GM19328 (cell line): ENCODE measurements around the gene TNXB.
"Not testable (repeated sequence)": the region's sequence is repeated elsewhere in the genome, so short reads cannot be mapped to it uniquely, and the experiment has no call there.

Experiments
- ATAC-seq: cut with Tn5 transposase; IDR thresholded peaks from one replicate; pipeline ENCODE4 v1.9.1; 2021; ENCODE audit warnings: mild to moderate bottlenecking, moderate library complexity; ENCODE audit not compliant: unreplicated experiment

TNXB gene

GRCh38 chr6:32068867-32069266 lies 40.3 kb downstream of the TNXB start:
- ATAC-seq: no peak

GRCh38 chr6:32068315-32068714 lies 40.8 kb downstream of the TNXB start:
- ATAC-seq: not testable (repeated sequence)

GRCh38 chr6:32067521-32067920 lies 41.6 kb downstream of the TNXB start:
- ATAC-seq: not testable (repeated sequence)

- no peak for ATAC-seq
These were observed 44.4 kb downstream of the TNXB start for GRCh38 chr6:32064706-32065105.

GRCh38 chr6:32060966-32061655 lies 48.0 kb downstream of the TNXB start:
- ATAC-seq: no peak

- no peak for ATAC-seq
These were observed 50.6 kb downstream of the TNXB start for GRCh38 chr6:32058511-32058963.

- ATAC-seq: no peak
These were observed 51.2 kb downstream of the TNXB start for GRCh38 chr6:32057966-32058365.

GRCh38 chr6:32056254-32056653 lies 52.9 kb downstream of the TNXB start:
- ATAC-seq: no peak

GRCh38 chr6:32055756-32056155 lies 53.4 kb downstream of the TNXB start:
- ATAC-seq: not testable (repeated sequence)

- not testable (repeated sequence) for ATAC-seq
These were observed 55.8 kb downstream of the TNXB start for GRCh38 chr6:32053314-32053713.

GRCh38 chr6:32052626-32053025 lies 56.5 kb downstream of the TNXB start:
- ATAC-seq: not testable (repeated sequence)

GRCh38 chr6:32050562-32050961 lies 58.6 kb downstream of the TNXB start:
- no peak for ATAC-seq

- not testable (repeated sequence) for ATAC-seq
These were observed 59.4 kb downstream of the TNXB start for GRCh38 chr6:32049736-32050135.

- not testable (repeated sequence) for ATAC-seq
These were observed 60.0 kb downstream of the TNXB start for GRCh38 chr6:32049149-32049548.

- no peak for ATAC-seq
These were observed 61.0 kb downstream of the TNXB start for GRCh38 chr6:32047855-32048766.

- no peak for ATAC-seq
These were observed 61.6 kb downstream of the TNXB start for GRCh38 chr6:32047539-32047854.

GRCh38 chr6:32047084-32047478 lies 62.1 kb downstream of the TNXB start:
- ATAC-seq: no peak

GRCh38 chr6:32046450-32047083 lies 62.6 kb downstream of the TNXB start:
- ATAC-seq: no peak

- ATAC-seq: no peak
These were observed 63.2 kb downstream of the TNXB start for GRCh38 chr6:32045811-32046449.

- not testable (repeated sequence) for ATAC-seq
These were observed 64.2 kb downstream of the TNXB start for GRCh38 chr6:32044916-32045315.
